ENCODE results near the gene KRTAP5-4. TPM values are rescaled to one million over a fixed set of nuclear protein-coding genes. Genes with fewer than 3 reads are reported as not detected.

Gene KRTAP5-4
- total RNA-seq, 1 donor from 2014 or later, result 0.79 TPM

- peak; percentile 76 for DNase-seq
Observed at GRCh38 chr11:1572197-1573076, 49.5 kb downstream of the KRTAP5-4 start, which contains the start of gene DUSP8. TSS of gene DUSP8 (minus strand) at chr11:1572271. CDS start at chr11:1565826, 6,445 bp downstream.

GRCh38 chr11:1571760-1572196 lies 50.2 kb downstream of the KRTAP5-4 start:
- no peak for DNase-seq

Other genes starting within 250 kb of the KRTAP5-4 start
- 0.59 TPM for gene BRSK2, start 232.2 kb downstream of the KRTAP5-4 start, total RNA-seq
- 28.1 TPM for gene MOB2, start 135.4 kb downstream of the KRTAP5-4 start, total RNA-seq
- gene DUSP8, start 49.9 kb downstream of the KRTAP5-4 start, total RNA-seq, result 1.8 TPM
- gene KRTAP5-1, start 36.9 kb downstream of the KRTAP5-4 start, total RNA-seq, result 0.30 TPM
- gene KRTAP5-2, start 23.8 kb downstream of the KRTAP5-4 start, total RNA-seq, result 3.1 TPM
- 1.3 TPM for gene KRTAP5-3, start 13.7 kb downstream of the KRTAP5-4 start, total RNA-seq
- 1.5 TPM for gene KRTAP5-5, start 7.6 kb upstream of the KRTAP5-4 start, total RNA-seq
- gene KRTAP5-6, start 75.1 kb upstream of the KRTAP5-4 start, total RNA-seq, result not detected
- gene IFITM10, start 128.5 kb upstream of the KRTAP5-4 start, total RNA-seq, result 0.99 TPM
- 118 TPM for gene CTSD, start 141.8 kb upstream of the KRTAP5-4 start, total RNA-seq
- 6.7 TPM for gene SYT8, start 212.9 kb upstream of the KRTAP5-4 start, total RNA-seq
- gene TNNI2, start 216.8 kb upstream of the KRTAP5-4 start, total RNA-seq, result 322 TPM
- 18.5 TPM for gene LSP1, start 230.9 kb upstream of the KRTAP5-4 start, total RNA-seq

Measured in skin of body (tissue), 2 donors.